H1 (cell line): ENCODE measurements around the gene NUP88. TPM values are rescaled to one million over a fixed set of nuclear protein-coding genes. Genes with fewer than 3 reads are reported as not detected.

Experiments
- CHD7 ChIP-seq: fragments of 300-600 bp; sonication (generic); IDR thresholded peaks from 2 replicates; pipeline ENCODE4 v1.7.1; 2012; ENCODE audit warnings: low read length, moderate library complexity, mild to moderate bottlenecking, inconsistent platforms; ENCODE audit not compliant: insufficient replicate concordance
- NANOG ChIP-seq: IDR thresholded peaks from 2 replicates; pipeline ENCODE4 v1.6.1; 2011; ENCODE audit warnings: low read length, low read depth, mild to moderate bottlenecking, inconsistent platforms; ENCODE audit not compliant: insufficient read depth, poor library complexity, severe bottlenecking
- polyA plus RNA-seq, 7 experiments: library from polyadenylated mRNA; depleted of rRNA in 3 of 7; stranded (reverse) in 5 of 7; unstranded in 2 of 7; fragments of >200 nt in 5 of 7; fragments of 200-250 nt in 2 of 7; gene quantifications; 1 replicate in 5 of 7; 2 replicates in 1 of 7; 4 replicates in 1 of 7; pipeline versions ENCODE4 v1.2.1 to v1.2.3, GENCODE V29; 2011 to 2013; ENCODE audit warnings: missing spikeins in 2 of 7, mixed read lengths in 2 of 7
- total RNA-seq: library from RNA; stranded (reverse); fragmentation: NEBNext Ultra II Directional; extraction: Animal tissue kit (Norgen Biotek cat#: 25700); gene quantifications from 2 replicates; pipeline ENCODE4 v1.2.1, GENCODE V29; 2021

NUP88 gene
- total and polyA plus RNA-seq, 2 of the 8 experiments (the other 6 are each of a cell fraction or from before 2014, with no cell fraction given): 77.4 to 105 TPM

- TF ChIP-seq CHD7 (no peak), NANOG (no peak)
- TF ChIP-seq, all 59 proteins: peak for 0
Measured at GRCh38 chr17:5443728-5444127, 24.3 kb upstream of the NUP88 start (continued).
